ENCODE results near the gene PPFIBP1. TPM values are rescaled to one million over a fixed set of nuclear protein-coding genes. Genes with fewer than 3 reads are reported as not detected.
"Not testable (repeated sequence)": the region's sequence is repeated elsewhere in the genome, so short reads cannot be mapped to it uniquely, and the experiment has no call there.

Gene PPFIBP1
- polyA plus RNA-seq, 1 experiment: 47.5 TPM

DNA sequence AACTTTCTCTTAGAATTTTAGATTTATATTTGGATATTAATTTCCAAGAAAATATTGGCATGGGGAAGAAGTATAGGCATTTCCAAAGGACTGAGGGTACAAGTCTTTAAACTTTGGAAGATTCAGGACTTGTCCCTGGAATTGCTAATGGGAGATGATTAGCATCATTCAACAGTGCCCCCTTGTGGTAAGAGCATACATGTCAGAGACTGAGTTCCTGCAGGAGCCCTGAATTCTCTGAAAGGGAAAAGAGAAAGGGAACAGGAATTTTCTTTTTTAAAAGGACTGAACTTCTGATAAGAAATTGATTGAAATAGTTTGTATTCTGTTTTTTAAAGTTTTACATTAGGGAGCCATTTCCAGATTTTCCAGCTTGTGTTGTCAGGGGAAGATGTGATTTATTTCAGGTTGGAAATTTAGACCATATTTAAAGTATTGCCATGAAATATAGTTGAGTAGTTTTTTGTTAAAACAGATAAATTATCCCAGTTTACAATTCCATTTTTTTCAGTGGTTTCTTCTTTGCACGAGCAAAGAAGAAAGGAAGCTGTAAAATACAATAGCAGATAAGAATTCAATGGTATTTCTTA lies 128.3 kb downstream of the PPFIBP1 start:
- ChIA-PET POLR2A (interaction anchor here (0.6 kb wide), 1 partner anchor 226 kb away, joined by 4 read pairs; no protein-coding TSS in a partner anchor), CTCF (interaction anchor here (0.7 to 2.1 kb wide), 15 partner anchors 8 to 636 kb away, joined by 3 to 17 read pairs (median 3); partner anchors contain the start of gene REP15)
- Histone ChIP-seq H3K4me3 (ENCODE audit: low read depth, low read length) (no peak overlapping the region), H3K27me3 (ENCODE audit: control insufficient read depth, insufficient read depth, low read length) (no peaks in the 10 kb centered on the region), H3K36me3 (ENCODE audit: control insufficient read depth, insufficient read depth, low read length) (no peaks in the 10 kb centered on the region; the same call in 1 of the 2 replicates)
- TF ChIP-seq, protein P1, sequence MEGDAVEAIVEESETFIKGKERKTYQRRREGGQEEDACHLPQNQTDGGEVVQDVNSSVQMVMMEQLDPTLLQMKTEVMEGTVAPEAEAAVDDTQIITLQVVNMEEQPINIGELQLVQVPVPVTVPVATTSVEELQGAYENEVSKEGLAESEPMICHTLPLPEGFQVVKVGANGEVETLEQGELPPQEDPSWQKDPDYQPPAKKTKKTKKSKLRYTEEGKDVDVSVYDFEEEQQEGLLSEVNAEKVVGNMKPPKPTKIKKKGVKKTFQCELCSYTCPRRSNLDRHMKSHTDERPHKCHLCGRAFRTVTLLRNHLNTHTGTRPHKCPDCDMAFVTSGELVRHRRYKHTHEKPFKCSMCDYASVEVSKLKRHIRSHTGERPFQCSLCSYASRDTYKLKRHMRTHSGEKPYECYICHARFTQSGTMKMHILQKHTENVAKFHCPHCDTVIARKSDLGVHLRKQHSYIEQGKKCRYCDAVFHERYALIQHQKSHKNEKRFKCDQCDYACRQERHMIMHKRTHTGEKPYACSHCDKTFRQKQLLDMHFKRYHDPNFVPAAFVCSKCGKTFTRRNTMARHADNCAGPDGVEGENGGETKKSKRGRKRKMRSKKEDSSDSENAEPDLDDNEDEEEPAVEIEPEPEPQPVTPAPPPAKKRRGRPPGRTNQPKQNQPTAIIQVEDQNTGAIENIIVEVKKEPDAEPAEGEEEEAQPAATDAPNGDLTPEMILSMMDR (IDR thresholded peaks at IDR 0.05; ENCODE audit: insufficient read depth, low read depth, low read length): peak; percentile 84
- DNase-seq (ENCODE audit: low read depth): peak; percentile 26

DNA sequence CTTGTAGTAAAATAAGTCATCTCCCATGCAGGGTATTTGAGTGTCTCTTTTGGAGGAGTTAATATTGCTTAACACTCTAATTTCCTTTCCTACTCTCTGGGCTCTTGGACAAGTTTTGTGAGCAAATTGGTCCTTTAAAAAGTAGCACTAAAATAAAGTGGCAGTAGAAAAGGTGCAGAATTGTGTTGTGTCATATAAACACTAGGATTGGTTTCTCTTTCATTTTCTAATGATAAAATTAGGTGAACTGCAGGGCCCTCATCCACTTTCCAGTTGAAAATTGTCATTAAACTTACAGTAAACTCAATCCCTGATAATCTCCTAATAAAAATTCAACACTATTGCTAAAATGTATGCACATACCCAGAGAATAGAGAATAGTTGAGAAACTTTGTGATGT lies 129.7 kb downstream of the PPFIBP1 start:
- no peak for DNase-seq (ENCODE audit: low read depth)
- POLR2A ChIA-PET: no interaction called here
- no peaks in the 10 kb centered on the region for H3K27me3 ChIP-seq (ENCODE audit: control insufficient read depth, insufficient read depth, low read length)
- no peak overlapping the region for H3K4me3 ChIP-seq (ENCODE audit: low read depth, low read length)
- TF ChIP-seq, protein P1 (IDR thresholded peaks at IDR 0.05; ENCODE audit: insufficient read depth, low read depth, low read length): no peak
- CTCF ChIA-PET: interaction anchor here (1.4 to 1.7 kb wide), 3 partner anchors 9 to 230 kb away, joined by 4 to 17 read pairs (median 14); no protein-coding TSS in a partner anchor
- H3K36me3 ChIP-seq (ENCODE audit: control insufficient read depth, insufficient read depth, low read length): no peaks in the 10 kb centered on the region

DNA sequence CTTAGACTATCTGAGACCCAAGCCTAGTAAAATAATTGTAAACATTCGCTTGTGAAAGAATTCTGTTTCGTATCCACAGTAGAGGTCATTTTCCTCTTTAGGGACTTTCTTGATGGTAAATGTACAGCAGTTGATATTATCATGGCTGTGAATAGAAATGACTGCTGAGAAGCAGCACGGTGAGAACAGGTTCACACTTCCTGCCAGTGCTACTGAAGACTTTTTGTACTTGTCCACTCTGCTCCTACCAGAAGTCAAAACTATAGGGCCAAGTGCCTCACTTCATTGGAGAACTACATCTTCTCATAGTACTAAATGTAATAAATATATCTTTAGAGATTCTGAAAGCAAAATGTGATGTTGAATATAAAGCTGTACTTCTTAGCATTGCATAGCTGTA lies 131.5 kb downstream of the PPFIBP1 start:
- CTCF ChIA-PET: interaction anchor here (1.1 kb wide), 1 partner anchor 49 kb away, joined by 3 read pairs; no protein-coding TSS in a partner anchor
- DNase-seq (ENCODE audit: low read depth); POLR2A ChIA-PET; H3K4me3 ChIP-seq (ENCODE audit: low read depth, low read length); H3K36me3 ChIP-seq (ENCODE audit: control insufficient read depth, insufficient read depth, low read length); H3K27me3 ChIP-seq (ENCODE audit: control insufficient read depth, insufficient read depth, low read length): not testable (repeated sequence)

DNA sequence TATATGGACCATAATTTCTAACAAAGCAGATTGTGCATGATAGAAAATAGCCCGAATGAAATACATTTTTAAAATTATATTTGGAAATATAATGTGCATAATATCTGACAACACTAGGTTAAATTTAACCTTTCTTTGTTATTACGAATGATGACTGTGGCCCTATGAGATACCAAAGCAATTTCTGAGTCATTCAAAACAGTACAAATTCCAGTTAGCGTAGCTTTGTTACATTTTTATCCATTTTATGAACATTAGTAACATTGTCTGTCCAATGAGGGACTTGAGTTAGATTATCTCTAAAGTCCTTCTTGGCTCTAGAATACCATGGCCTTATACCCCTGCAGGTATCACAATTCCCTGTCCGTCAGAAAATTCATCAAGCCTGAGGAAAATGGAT lies 133.3 kb downstream of the PPFIBP1 start:
- DNase-seq (ENCODE audit: low read depth): no peak
- TF ChIP-seq, protein P1 (IDR thresholded peaks at IDR 0.05; ENCODE audit: insufficient read depth, low read depth, low read length): no peak
- CTCF ChIA-PET: no interaction called here
- POLR2A ChIA-PET: no interaction called here
- Histone ChIP-seq H3K4me3 (ENCODE audit: low read depth, low read length) (no peak overlapping the region), H3K36me3 (ENCODE audit: control insufficient read depth, insufficient read depth, low read length) (peaks cover 10% of the 10 kb centered on the region; the same call in 1 of the 2 replicates), H3K27me3 (ENCODE audit: control insufficient read depth, insufficient read depth, low read length) (no peaks in the 10 kb centered on the region)

DNA sequence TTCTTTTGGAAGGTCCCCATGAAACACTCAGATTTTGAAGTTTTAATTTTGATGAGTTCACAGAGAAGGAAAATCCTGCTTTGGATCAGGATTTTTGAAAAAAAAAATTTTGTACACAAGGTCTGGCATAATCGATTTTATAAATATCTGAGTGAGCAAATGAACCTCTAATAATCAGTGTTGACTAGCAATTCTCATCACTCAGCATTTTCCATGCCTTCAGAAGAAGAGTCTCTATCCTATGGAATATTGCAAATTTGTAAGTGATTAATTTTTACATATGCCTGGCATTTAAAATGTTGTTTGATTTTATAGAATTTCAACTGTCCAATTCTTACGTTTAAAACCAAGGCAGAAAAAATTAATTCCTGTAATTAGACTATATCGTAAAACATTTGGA lies 141.7 kb downstream of the PPFIBP1 start:
- TF ChIP-seq, protein P1 (IDR thresholded peaks at IDR 0.05; ENCODE audit: insufficient read depth, low read depth, low read length): no peak
- CTCF ChIA-PET: no interaction called here
- Histone ChIP-seq H3K36me3 (ENCODE audit: control insufficient read depth, insufficient read depth, low read length) (peaks cover 22% of the 10 kb centered on the region), H3K27me3 (ENCODE audit: control insufficient read depth, insufficient read depth, low read length) (no peaks in the 10 kb centered on the region), H3K4me3 (ENCODE audit: low read depth, low read length) (no peak overlapping the region)
- DNase-seq (ENCODE audit: low read depth): no peak
- POLR2A ChIA-PET: no interaction called here

DNA sequence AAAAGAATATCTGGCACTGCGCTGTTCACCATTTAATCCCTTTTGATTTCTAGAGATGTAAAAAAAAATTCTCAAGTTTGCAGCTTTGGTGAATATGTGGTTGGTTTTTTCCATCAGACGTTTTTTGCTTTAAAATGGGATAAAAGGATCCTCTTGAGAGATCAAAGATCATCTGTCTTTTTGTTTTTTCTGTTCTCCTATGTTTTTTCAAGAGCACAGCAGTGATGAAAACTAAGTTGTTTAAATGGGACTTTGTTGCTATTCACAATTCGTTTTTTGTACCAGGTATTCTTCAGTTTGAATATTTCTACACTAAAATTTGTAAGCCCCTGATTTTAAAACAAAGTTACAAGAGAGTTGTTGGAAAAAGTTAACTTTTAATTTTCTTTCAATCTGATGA lies 142.5 kb downstream of the PPFIBP1 start:
- POLR2A ChIA-PET: no interaction called here
- H3K4me3 ChIP-seq (ENCODE audit: low read depth, low read length): no peak overlapping the region
- TF ChIP-seq, protein P1 (IDR thresholded peaks at IDR 0.05; ENCODE audit: insufficient read depth, low read depth, low read length): no peak
- H3K27me3 ChIP-seq (ENCODE audit: control insufficient read depth, insufficient read depth, low read length): no peaks in the 10 kb centered on the region
- peaks cover 14% of the 10 kb centered on the region for H3K36me3 ChIP-seq (ENCODE audit: control insufficient read depth, insufficient read depth, low read length)
- no peak for DNase-seq (ENCODE audit: low read depth)
- CTCF ChIA-PET: no interaction called here
